ENCODE data around the gene ISM1.

- TF ChIP-seq CTCF (IDR thresholded peaks at IDR 0.05) (no peak), POLR2A (IDR thresholded peaks at IDR 0.05) (no peak)
Observed at GRCh38 chr20:13344671-13345070, 123.6 kb downstream of the ISM1 start.
